ENCODE results near the gene STAT3.

STAT3 gene

DNA sequence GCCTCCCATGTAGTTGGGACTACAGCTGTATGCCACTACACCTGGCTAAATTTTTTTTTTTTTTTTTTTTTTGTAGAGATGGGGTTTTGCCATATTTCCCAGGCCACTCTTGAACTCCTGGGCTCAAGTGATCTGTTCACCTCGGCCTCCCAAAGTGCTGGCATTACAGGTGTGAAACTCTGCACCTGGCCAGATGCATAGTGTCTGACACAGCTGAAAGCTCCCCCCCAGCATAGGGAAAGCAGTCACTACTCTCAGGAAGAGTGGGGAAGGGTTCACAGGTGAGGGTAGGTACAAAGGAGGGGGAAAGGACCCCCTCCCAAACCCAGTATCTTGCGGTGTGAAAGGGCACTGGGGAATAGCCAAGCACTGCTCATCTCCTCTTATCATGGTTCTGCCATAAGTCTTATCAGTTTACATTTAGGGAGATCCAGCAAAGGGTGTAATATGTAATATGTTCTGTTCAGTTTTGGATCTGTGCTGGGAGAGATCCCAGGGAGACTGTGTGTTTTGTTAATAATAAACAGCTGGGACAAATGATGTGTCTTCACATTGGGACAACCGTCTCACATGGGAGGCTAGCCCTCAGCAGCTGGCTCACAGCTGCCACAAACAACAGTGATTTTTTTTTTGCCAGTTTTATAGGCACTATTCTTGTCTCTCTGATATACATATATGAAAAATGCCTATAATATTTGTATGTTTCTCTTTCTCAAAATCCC is 41.6 kb upstream of the STAT3 start:
- TF ChIP-seq, protein P1, sequence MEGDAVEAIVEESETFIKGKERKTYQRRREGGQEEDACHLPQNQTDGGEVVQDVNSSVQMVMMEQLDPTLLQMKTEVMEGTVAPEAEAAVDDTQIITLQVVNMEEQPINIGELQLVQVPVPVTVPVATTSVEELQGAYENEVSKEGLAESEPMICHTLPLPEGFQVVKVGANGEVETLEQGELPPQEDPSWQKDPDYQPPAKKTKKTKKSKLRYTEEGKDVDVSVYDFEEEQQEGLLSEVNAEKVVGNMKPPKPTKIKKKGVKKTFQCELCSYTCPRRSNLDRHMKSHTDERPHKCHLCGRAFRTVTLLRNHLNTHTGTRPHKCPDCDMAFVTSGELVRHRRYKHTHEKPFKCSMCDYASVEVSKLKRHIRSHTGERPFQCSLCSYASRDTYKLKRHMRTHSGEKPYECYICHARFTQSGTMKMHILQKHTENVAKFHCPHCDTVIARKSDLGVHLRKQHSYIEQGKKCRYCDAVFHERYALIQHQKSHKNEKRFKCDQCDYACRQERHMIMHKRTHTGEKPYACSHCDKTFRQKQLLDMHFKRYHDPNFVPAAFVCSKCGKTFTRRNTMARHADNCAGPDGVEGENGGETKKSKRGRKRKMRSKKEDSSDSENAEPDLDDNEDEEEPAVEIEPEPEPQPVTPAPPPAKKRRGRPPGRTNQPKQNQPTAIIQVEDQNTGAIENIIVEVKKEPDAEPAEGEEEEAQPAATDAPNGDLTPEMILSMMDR (IDR thresholded peaks at IDR 0.05; ENCODE audit: insufficient read depth, low read length, poor library complexity, severe bottlenecking), result no peak
- TF ChIP-seq EZH2phosphoT487 (conservative IDR thresholded peaks at IDR 0.05; ENCODE audit: low read length), result no peak
- no peaks in the 10 kb centered on the region for H4K20me1 ChIP-seq (ENCODE audit: low read depth, low read length)
- H3F3A ChIP-seq (ENCODE audit: insufficient read depth), result no peaks in the 10 kb centered on the region
- H3K4me2 ChIP-seq (ENCODE audit: low read depth, low read length, poor library complexity, severe bottlenecking), result no peak overlapping the region
- H3K27me3 ChIP-seq (ENCODE audit: low read length), result no peaks in the 10 kb centered on the region
- H3K4me3 ChIP-seq (ENCODE audit: insufficient read depth, low read length, poor library complexity, severe bottlenecking), result no peak overlapping the region
- no peak overlapping the region for H3K27ac ChIP-seq (ENCODE audit: low read depth, low read length)
- H3K9ac ChIP-seq (ENCODE audit: low read length), result no peak overlapping the region
- no peaks in the 10 kb centered on the region for H3K9me3 ChIP-seq (ENCODE audit: insufficient read depth, low read length)
- no peak overlapping the region for H2AFZ ChIP-seq (ENCODE audit: low read depth, low read length, severe bottlenecking)
- H3K79me2 ChIP-seq (ENCODE audit: insufficient read depth, low read length), result no peaks in the 10 kb centered on the region
- H3K9me2 ChIP-seq (replicated peaks; ENCODE audit: insufficient read depth, low read length), result no peaks in the 10 kb centered on the region
- H3K36me3 ChIP-seq (ENCODE audit: low read length), result no peaks in the 10 kb centered on the region

DNA sequence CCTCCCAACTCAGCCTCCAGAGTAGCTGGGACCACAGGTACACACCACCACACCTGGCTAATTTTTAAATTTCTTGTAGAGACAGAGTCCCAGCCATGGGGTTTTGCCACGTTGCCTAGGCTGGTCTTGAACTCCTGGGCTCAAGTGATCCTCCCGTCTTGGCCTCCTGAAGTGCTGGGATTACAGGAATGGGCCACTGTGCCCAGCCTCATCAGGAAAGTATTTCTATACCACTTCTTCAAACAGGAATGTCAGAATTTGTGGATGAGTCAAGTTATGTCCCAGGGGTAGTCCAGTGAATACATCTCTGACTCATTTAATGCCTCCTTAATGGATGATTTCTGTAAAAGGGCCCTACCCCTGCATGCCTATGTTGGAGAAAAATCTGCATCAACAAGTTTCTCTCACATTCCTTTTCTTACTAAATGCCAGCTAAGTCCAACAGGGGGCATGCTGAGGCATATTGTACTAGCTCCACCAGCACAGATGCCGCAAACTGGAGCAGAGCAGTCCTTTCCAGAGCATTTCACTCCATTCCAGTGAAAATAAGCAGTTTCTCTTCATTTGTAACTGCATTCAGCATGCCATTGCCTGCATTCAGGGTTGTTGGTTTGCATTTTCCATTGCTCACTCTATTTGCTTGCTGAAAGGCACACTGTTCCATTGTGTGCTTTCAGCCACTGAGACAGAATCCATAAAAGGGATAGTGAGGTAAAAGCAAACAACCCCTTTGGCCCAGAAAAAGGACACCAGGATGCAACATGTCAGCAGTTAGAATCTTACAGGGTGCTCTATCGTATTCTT is 40.1 kb upstream of the STAT3 start:
- H3K9me3 ChIP-seq (ENCODE audit: insufficient read depth, low read length), result no peaks in the 10 kb centered on the region
- no peak overlapping the region for H2AFZ ChIP-seq (ENCODE audit: low read depth, low read length, severe bottlenecking)
- TF ChIP-seq EZH2phosphoT487 (conservative IDR thresholded peaks at IDR 0.05; ENCODE audit: low read length), result no peak
- TF ChIP-seq, protein P1 (IDR thresholded peaks at IDR 0.05; ENCODE audit: insufficient read depth, low read length, poor library complexity, severe bottlenecking), result peak; percentile 23
- no peak overlapping the region for H3K9ac ChIP-seq (ENCODE audit: low read length)
- H3F3A ChIP-seq (ENCODE audit: insufficient read depth), result no peaks in the 10 kb centered on the region
- H3K4me2 ChIP-seq (ENCODE audit: low read depth, low read length, poor library complexity, severe bottlenecking), result no peak overlapping the region
- H3K27me3 ChIP-seq (ENCODE audit: low read length), result no peaks in the 10 kb centered on the region
- no peaks in the 10 kb centered on the region for H4K20me1 ChIP-seq (ENCODE audit: low read depth, low read length)
- no peaks in the 10 kb centered on the region for H3K9me2 ChIP-seq (replicated peaks; ENCODE audit: insufficient read depth, low read length)
- H3K36me3 ChIP-seq (ENCODE audit: low read length), result no peaks in the 10 kb centered on the region
- H3K79me2 ChIP-seq (ENCODE audit: insufficient read depth, low read length), result no peaks in the 10 kb centered on the region
- H3K27ac ChIP-seq (ENCODE audit: low read depth, low read length), result no peak overlapping the region
- H3K4me3 ChIP-seq (ENCODE audit: insufficient read depth, low read length, poor library complexity, severe bottlenecking), result no peak overlapping the region

DNA sequence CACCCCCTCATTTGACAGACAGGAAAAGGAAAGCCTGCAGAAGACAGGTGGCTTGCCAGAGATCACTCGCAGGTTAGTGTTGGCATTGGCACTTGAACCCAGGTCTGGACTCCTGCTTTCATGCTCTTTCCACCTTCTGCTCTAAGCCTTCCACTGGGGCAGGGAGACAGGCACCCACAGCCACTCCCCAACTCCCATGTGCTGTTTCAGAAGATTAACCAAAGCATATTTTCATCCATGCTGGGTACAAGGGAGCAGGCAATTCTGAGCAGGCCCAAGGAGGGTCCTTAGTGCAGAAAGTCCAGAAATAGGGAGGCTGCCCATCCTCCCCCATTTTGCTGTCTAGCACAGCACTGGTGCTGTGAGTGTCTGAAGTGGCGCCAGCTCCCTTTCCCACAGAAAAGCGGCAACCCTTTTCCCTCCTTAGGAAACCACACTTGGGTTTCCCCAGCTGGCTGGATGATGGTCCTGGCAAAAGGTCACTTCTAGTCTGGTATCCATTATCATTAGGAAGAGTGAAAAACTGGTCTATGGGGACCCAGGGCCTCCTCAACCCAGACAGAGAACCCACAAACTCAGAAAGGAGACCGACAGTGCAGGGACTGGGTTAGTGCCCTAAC is 36.9 kb upstream of the STAT3 start:
- H3K4me3 ChIP-seq (ENCODE audit: insufficient read depth, low read length, poor library complexity, severe bottlenecking), result no peak overlapping the region
- no peaks in the 10 kb centered on the region for H3K36me3 ChIP-seq (ENCODE audit: low read length)
- H3F3A ChIP-seq (ENCODE audit: insufficient read depth), result no peaks in the 10 kb centered on the region
- no peaks in the 10 kb centered on the region for H3K27me3 ChIP-seq (ENCODE audit: low read length)
- no peak overlapping the region for H3K4me2 ChIP-seq (ENCODE audit: low read depth, low read length, poor library complexity, severe bottlenecking)
- H2AFZ ChIP-seq (ENCODE audit: low read depth, low read length, severe bottlenecking), result no peak overlapping the region
- no peaks in the 10 kb centered on the region for H3K9me2 ChIP-seq (replicated peaks; ENCODE audit: insufficient read depth, low read length)
- no peak overlapping the region for H3K9ac ChIP-seq (ENCODE audit: low read length)
- no peak overlapping the region for H3K27ac ChIP-seq (ENCODE audit: low read depth, low read length)
- TF ChIP-seq, protein P1 (IDR thresholded peaks at IDR 0.05; ENCODE audit: insufficient read depth, low read length, poor library complexity, severe bottlenecking), result no peak
- TF ChIP-seq EZH2phosphoT487 (conservative IDR thresholded peaks at IDR 0.05; ENCODE audit: low read length), result no peak
- no peaks in the 10 kb centered on the region for H3K79me2 ChIP-seq (ENCODE audit: insufficient read depth, low read length)
- H4K20me1 ChIP-seq (ENCODE audit: low read depth, low read length), result no peaks in the 10 kb centered on the region
- no peaks in the 10 kb centered on the region for H3K9me3 ChIP-seq (ENCODE audit: insufficient read depth, low read length)

All from SU-DHL-6 (cell line).